ENCODE data around the gene HIVEP3.
"Not testable (repeated sequence)": the region's sequence is repeated elsewhere in the genome, so short reads cannot be mapped to it uniquely, and the experiment has no call there.

The HIVEP3 gene

GRCh38 chr1:41950820-41951219, 32.1 kb upstream of the HIVEP3 start:
- Histone ChIP-seq H3K4me1 (ENCODE audit: control insufficient read depth in 1 of 2, insufficient read depth in 2 of 2, low read length in 2 of 2) (no peaks in the 10 kb centered on the region), H3K27me3 (ENCODE audit: control insufficient read depth in 1 of 2, insufficient read depth in 2 of 2, low read length in 2 of 2) (no peaks in the 10 kb centered on the region), H3K36me3 (ENCODE audit: control insufficient read depth in 1 of 2, insufficient read depth in 2 of 2, low read length in 2 of 2) (no peaks in the 10 kb centered on the region), H3K27ac (ENCODE audit: low read depth, low read length) (no peak overlapping the region), H3K4me3 (ENCODE audit: low read depth in 1 of 2, low read length in 2 of 2) (no peak overlapping the region), H3K9ac (ENCODE audit: low read depth in 1 of 2, low read length in 2 of 2) (no peak overlapping the region), H3K9me3 (ENCODE audit: control insufficient read depth in 1 of 2, low read length in 2 of 2) (no peaks in the 10 kb centered on the region)

- H3K9ac ChIP-seq (ENCODE audit: low read depth in 1 of 2, low read length in 2 of 2): not testable (repeated sequence)
Observed at GRCh38 chr1:41945946-41946345, 27.2 kb upstream of the HIVEP3 start.

GRCh38 chr1:41943717-41944116, 25.0 kb upstream of the HIVEP3 start:
- peaks cover 2 to 8% of the 10 kb centered on the region in 2 donors for H3K9me3 ChIP-seq (ENCODE audit: control insufficient read depth in 1 of 2, low read length in 2 of 2)
- H3K27me3 ChIP-seq (ENCODE audit: control insufficient read depth in 1 of 2, insufficient read depth in 2 of 2, low read length in 2 of 2): no peaks in the 10 kb centered on the region
- no peak overlapping the region for H3K4me3 ChIP-seq (ENCODE audit: low read depth in 1 of 2, low read length in 2 of 2)
- no peaks in the 10 kb centered on the region for H3K36me3 ChIP-seq (ENCODE audit: control insufficient read depth in 1 of 2, insufficient read depth in 2 of 2, low read length in 2 of 2)
- no peak overlapping the region for H3K27ac ChIP-seq (ENCODE audit: low read depth, low read length)
- H3K9ac ChIP-seq (ENCODE audit: low read depth in 1 of 2, low read length in 2 of 2): no peak overlapping the region
- no peaks in the 10 kb centered on the region for H3K4me1 ChIP-seq (ENCODE audit: control insufficient read depth in 1 of 2, insufficient read depth in 2 of 2, low read length in 2 of 2)

More at GRCh38 chr1:41945946-41946345, 27.2 kb upstream of the HIVEP3 start:
- H3K4me1 ChIP-seq (ENCODE audit: control insufficient read depth in 1 of 2, insufficient read depth in 2 of 2, low read length in 2 of 2); H3K27ac ChIP-seq (ENCODE audit: low read depth, low read length); H3K4me3 ChIP-seq (ENCODE audit: low read depth in 1 of 2, low read length in 2 of 2); H3K9me3 ChIP-seq (ENCODE audit: control insufficient read depth in 1 of 2, low read length in 2 of 2); H3K36me3 ChIP-seq (ENCODE audit: control insufficient read depth in 1 of 2, insufficient read depth in 2 of 2, low read length in 2 of 2); H3K27me3 ChIP-seq (ENCODE audit: control insufficient read depth in 1 of 2, insufficient read depth in 2 of 2, low read length in 2 of 2): not testable (repeated sequence)

GRCh38 chr1:41942278-41942677, 23.6 kb upstream of the HIVEP3 start:
- no peak overlapping the region for H3K9ac ChIP-seq (ENCODE audit: low read depth in 1 of 2, low read length in 2 of 2)
- H3K36me3 ChIP-seq (ENCODE audit: control insufficient read depth in 1 of 2, insufficient read depth in 2 of 2, low read length in 2 of 2): no peaks in the 10 kb centered on the region
- H3K4me1 ChIP-seq (ENCODE audit: control insufficient read depth in 1 of 2, insufficient read depth in 2 of 2, low read length in 2 of 2): no peaks in the 10 kb centered on the region
- no peak overlapping the region for H3K27ac ChIP-seq (ENCODE audit: low read depth, low read length)
- peaks cover 2 to 8% of the 10 kb centered on the region in 2 donors for H3K9me3 ChIP-seq (ENCODE audit: control insufficient read depth in 1 of 2, low read length in 2 of 2)
- no peaks in the 10 kb centered on the region for H3K27me3 ChIP-seq (ENCODE audit: control insufficient read depth in 1 of 2, insufficient read depth in 2 of 2, low read length in 2 of 2)
- H3K4me3 ChIP-seq (ENCODE audit: low read depth in 1 of 2, low read length in 2 of 2): no peak overlapping the region

- Histone ChIP-seq H3K36me3 (ENCODE audit: control insufficient read depth in 1 of 2, insufficient read depth in 2 of 2, low read length in 2 of 2) (no peaks in the 10 kb centered on the region), H3K4me1 (ENCODE audit: control insufficient read depth in 1 of 2, insufficient read depth in 2 of 2, low read length in 2 of 2) (no peaks in the 10 kb centered on the region), H3K9me3 (ENCODE audit: control insufficient read depth in 1 of 2, low read length in 2 of 2) (peaks cover 2 to 8% of the 10 kb centered on the region in 2 donors), H3K4me3 (ENCODE audit: low read depth in 1 of 2, low read length in 2 of 2) (no peak overlapping the region), H3K27me3 (ENCODE audit: control insufficient read depth in 1 of 2, insufficient read depth in 2 of 2, low read length in 2 of 2) (no peaks in the 10 kb centered on the region), H3K27ac (ENCODE audit: low read depth, low read length) (no peak overlapping the region), H3K9ac (ENCODE audit: low read depth in 1 of 2, low read length in 2 of 2) (no peak overlapping the region)
Observed at GRCh38 chr1:41941381-41941780, 22.7 kb upstream of the HIVEP3 start.

- Histone ChIP-seq H3K9me3 (ENCODE audit: control insufficient read depth in 1 of 2, low read length in 2 of 2) (peaks cover 2 to 7% of the 10 kb centered on the region in 2 donors), H3K27ac (ENCODE audit: low read depth, low read length) (no peak overlapping the region), H3K9ac (ENCODE audit: low read depth in 1 of 2, low read length in 2 of 2) (no peak overlapping the region), H3K4me3 (ENCODE audit: low read depth in 1 of 2, low read length in 2 of 2) (no peak overlapping the region), H3K36me3 (ENCODE audit: control insufficient read depth in 1 of 2, insufficient read depth in 2 of 2, low read length in 2 of 2) (no peaks in the 10 kb centered on the region), H3K4me1 (ENCODE audit: control insufficient read depth in 1 of 2, insufficient read depth in 2 of 2, low read length in 2 of 2) (no peaks in the 10 kb centered on the region), H3K27me3 (ENCODE audit: control insufficient read depth in 1 of 2, insufficient read depth in 2 of 2, low read length in 2 of 2) (no peaks in the 10 kb centered on the region)
Observed at GRCh38 chr1:41939194-41939593, 20.5 kb upstream of the HIVEP3 start.

GRCh38 chr1:41936107-41936506, 17.4 kb upstream of the HIVEP3 start:
- no peak overlapping the region for H3K9ac ChIP-seq (ENCODE audit: low read depth in 1 of 2, low read length in 2 of 2)
- no peaks in the 10 kb centered on the region for H3K4me1 ChIP-seq (ENCODE audit: control insufficient read depth in 1 of 2, insufficient read depth in 2 of 2, low read length in 2 of 2)
- no peak overlapping the region for H3K27ac ChIP-seq (ENCODE audit: low read depth, low read length)
- no peaks in the 10 kb centered on the region for H3K9me3 ChIP-seq (ENCODE audit: control insufficient read depth in 1 of 2, low read length in 2 of 2)
- no peak overlapping the region for H3K4me3 ChIP-seq (ENCODE audit: low read depth in 1 of 2, low read length in 2 of 2)
- no peaks in the 10 kb centered on the region for H3K36me3 ChIP-seq (ENCODE audit: control insufficient read depth in 1 of 2, insufficient read depth in 2 of 2, low read length in 2 of 2)
- H3K27me3 ChIP-seq (ENCODE audit: control insufficient read depth in 1 of 2, insufficient read depth in 2 of 2, low read length in 2 of 2): no peaks in the 10 kb centered on the region

- H3K36me3 ChIP-seq (ENCODE audit: control insufficient read depth in 1 of 2, insufficient read depth in 2 of 2, low read length in 2 of 2): no peaks in the 10 kb centered on the region
- no peaks in the 10 kb centered on the region for H3K4me1 ChIP-seq (ENCODE audit: control insufficient read depth in 1 of 2, insufficient read depth in 2 of 2, low read length in 2 of 2)
- no peak overlapping the region for H3K27ac ChIP-seq (ENCODE audit: low read depth, low read length)
- H3K27me3 ChIP-seq (ENCODE audit: control insufficient read depth in 1 of 2, insufficient read depth in 2 of 2, low read length in 2 of 2): no peaks in the 10 kb centered on the region
- H3K9ac ChIP-seq (ENCODE audit: low read depth in 1 of 2, low read length in 2 of 2): no peak overlapping the region
- no peak overlapping the region for H3K4me3 ChIP-seq (ENCODE audit: low read depth in 1 of 2, low read length in 2 of 2)
- H3K9me3 ChIP-seq (ENCODE audit: control insufficient read depth in 1 of 2, low read length in 2 of 2): no peaks in the 10 kb centered on the region
Observed at GRCh38 chr1:41935226-41935625, 16.5 kb upstream of the HIVEP3 start.

GRCh38 chr1:41933106-41933505, 14.4 kb upstream of the HIVEP3 start:
- no peaks in the 10 kb centered on the region for H3K9me3 ChIP-seq (ENCODE audit: control insufficient read depth in 1 of 2, low read length in 2 of 2)
- H3K27ac ChIP-seq (ENCODE audit: low read depth, low read length): no peak overlapping the region
- no peak overlapping the region for H3K4me3 ChIP-seq (ENCODE audit: low read depth in 1 of 2, low read length in 2 of 2)
- no peaks in the 10 kb centered on the region for H3K4me1 ChIP-seq (ENCODE audit: control insufficient read depth in 1 of 2, insufficient read depth in 2 of 2, low read length in 2 of 2)
- no peaks in the 10 kb centered on the region for H3K36me3 ChIP-seq (ENCODE audit: control insufficient read depth in 1 of 2, insufficient read depth in 2 of 2, low read length in 2 of 2)
- H3K27me3 ChIP-seq (ENCODE audit: control insufficient read depth in 1 of 2, insufficient read depth in 2 of 2, low read length in 2 of 2): no peaks in the 10 kb centered on the region
- H3K9ac ChIP-seq (ENCODE audit: low read depth in 1 of 2, low read length in 2 of 2): no peak overlapping the region

GRCh38 chr1:41931578-41931977, 12.9 kb upstream of the HIVEP3 start:
- no peaks in the 10 kb centered on the region for H3K4me1 ChIP-seq (ENCODE audit: control insufficient read depth in 1 of 2, insufficient read depth in 2 of 2, low read length in 2 of 2)
- H3K36me3 ChIP-seq (ENCODE audit: control insufficient read depth in 1 of 2, insufficient read depth in 2 of 2, low read length in 2 of 2): no peaks in the 10 kb centered on the region
- no peak overlapping the region for H3K27ac ChIP-seq (ENCODE audit: low read depth, low read length)
- H3K9me3 ChIP-seq (ENCODE audit: control insufficient read depth in 1 of 2, low read length in 2 of 2): no peaks in the 10 kb centered on the region
- no peak overlapping the region for H3K9ac ChIP-seq (ENCODE audit: low read depth in 1 of 2, low read length in 2 of 2)
- no peak overlapping the region for H3K4me3 ChIP-seq (ENCODE audit: low read depth in 1 of 2, low read length in 2 of 2)
- no peaks in the 10 kb centered on the region for H3K27me3 ChIP-seq (ENCODE audit: control insufficient read depth in 1 of 2, insufficient read depth in 2 of 2, low read length in 2 of 2)

- H3K4me3 ChIP-seq (ENCODE audit: low read depth in 1 of 2, low read length in 2 of 2): no peak overlapping the region
- no peaks in the 10 kb centered on the region for H3K4me1 ChIP-seq (ENCODE audit: control insufficient read depth in 1 of 2, insufficient read depth in 2 of 2, low read length in 2 of 2)
- no peak overlapping the region for H3K9ac ChIP-seq (ENCODE audit: low read depth in 1 of 2, low read length in 2 of 2)
- H3K9me3 ChIP-seq (ENCODE audit: control insufficient read depth in 1 of 2, low read length in 2 of 2): peaks cover 0 to 4% of the 10 kb centered on the region in 2 donors
- no peaks in the 10 kb centered on the region for H3K36me3 ChIP-seq (ENCODE audit: control insufficient read depth in 1 of 2, insufficient read depth in 2 of 2, low read length in 2 of 2)
- H3K27me3 ChIP-seq (ENCODE audit: control insufficient read depth in 1 of 2, insufficient read depth in 2 of 2, low read length in 2 of 2): no peaks in the 10 kb centered on the region
- no peak overlapping the region for H3K27ac ChIP-seq (ENCODE audit: low read depth, low read length)
Observed at GRCh38 chr1:41927118-41927517, 8.4 kb upstream of the HIVEP3 start.

Data from duodenal mucosa (tissue), 2 donors.